ENCODE measurements around the gene BST1. TPM values are rescaled to one million over a fixed set of nuclear protein-coding genes. Genes with fewer than 3 reads are reported as not detected.
A peak's percentile ranks its signal among the peaks of the same experiment; 100 is the strongest.

Gene BST1
- total RNA-seq, 6 donors from 2014 or later: 4.2 to 19.5 (median 11.1) TPM

- 69 to 72% methylated on average over 1 of the region's 1 CpG for WGBS, 2 donors
- peaks cover 8 to 29% (median 21%) of the 10 kb centered on the region in 4 donors for H3K4me1 ChIP-seq
- no peak for TF ChIP-seq POLR2AphosphoS5 (IDR thresholded peaks at IDR 0.05)
- no peak for TF ChIP-seq EP300 (IDR thresholded peaks at IDR 0.05)
- no peak for TF ChIP-seq CTCF (IDR thresholded peaks at IDR 0.05)
- TF ChIP-seq POLR2A (IDR thresholded peaks at IDR 0.05): no peak
- no peaks in the 10 kb centered on the region for H3K27me3 ChIP-seq
- H3K36me3 ChIP-seq: no peaks in the 10 kb centered on the region
- DNase-seq: no peak
- H3K27ac ChIP-seq: no peak overlapping the region
- no peak for ATAC-seq (ENCODE audit: low FRiP score in 2 of 2)
- H3K9me3 ChIP-seq: no peaks in the 10 kb centered on the region
- peak overlapping the region in 3 of 4 donors; percentile 46 to 73 (median 64) for H3K4me3 ChIP-seq
These were observed 76.9 kb downstream of the BST1 start for GRCh38 chr4:15779809-15780208.

GRCh38 chr4:15781427-15782095 is 78.7 kb downstream of the BST1 start:
- Histone ChIP-seq H3K4me3 (no peak overlapping the region), H3K27ac (no peak overlapping the region), H3K36me3 (no peaks in the 10 kb centered on the region), H3K27me3 (no peaks in the 10 kb centered on the region), H3K9me3 (no peaks in the 10 kb centered on the region), H3K4me1 (peaks cover 8 to 29% (median 21%) of the 10 kb centered on the region in 4 donors)
- WGBS, 2 donors: 73 to 75% methylated on average over 6 of the region's 6 CpGs
- DNase-seq (no peak), ATAC-seq (ENCODE audit: low FRiP score in 2 of 2) (no peak)
- TF ChIP-seq POLR2A (IDR thresholded peaks at IDR 0.05): no peak
- no peak for TF ChIP-seq POLR2AphosphoS5 (IDR thresholded peaks at IDR 0.05)
- no peak for TF ChIP-seq EP300 (IDR thresholded peaks at IDR 0.05)
- TF ChIP-seq CTCF (IDR thresholded peaks at IDR 0.05): no peak

Other genes with a start within 250 kb of the BST1 start
- gene CC2D2A, start 233.2 kb upstream of the BST1 start, total RNA-seq: 10 to 100 TPM; 16.3 to 47.4 (median 25.1) TPM
- gene FBXL5, start 47.7 kb upstream of the BST1 start, total RNA-seq: 100 to 1,000 TPM in 2 of 6 donors, 10 to 100 TPM in 4; 52.4 to 146 (median 94.9) TPM
- 10 to 100 TPM; 13.6 to 48.2 (median 26.9) TPM for gene FAM200B, start 21.2 kb upstream of the BST1 start, total RNA-seq
- 10 to 100 TPM in 5 of 6 donors, 1 to 10 TPM in 1; 8.5 to 72.3 (median 28.3) TPM for gene CD38, start 75.3 kb downstream of the BST1 start, total RNA-seq
- 10 to 100 TPM in 1 of 6 donors, 1 to 10 TPM in 3, not detected in 2; 3.1 to 14.4 (median 4.9) TPM for gene FGFBP1, start 235.7 kb downstream of the BST1 start, total RNA-seq

All from upper lobe of left lung (tissue), 6 donors.